RWPE1 (cell line): Measurements from ENCODE around the gene IFIT5.
"Not testable (repeated sequence)": the region's sequence is repeated elsewhere in the genome, so short reads cannot be mapped to it uniquely, and the experiment has no call there.

Experiments used
- CTCF ChIA-PET: fragments of 350-600 bp; sonication (Branson Sonifier 250); formaldehyde crosslinking; extraction: SDS; loops from one replicate; lab custom pipeline; 2021; lab: Yijun Ruan, JAX
- POLR2A ChIA-PET: fragments of 400-600 bp; formaldehyde crosslinking; extraction: SDS; loops from one replicate; lab custom pipeline; 2020; ENCODE audit warnings: antibody characterized with exemption; ENCODE audit not compliant: low non-redundant PET; lab: Yijun Ruan, JAX
- DNase-seq: peaks from one replicate; pipeline ENCODE4 v3.0.0; 2012; ENCODE audit warnings: low spot score
- H3K27ac ChIP-seq: fragments of 450-650 bp; 2 replicates; pipeline ENCODE4 v1.5.1; 2017
- TF ChIP-seq, protein P1 (sequence below): fragments of 450-650 bp; conservative IDR thresholded peaks from 2 replicates; pipeline ENCODE4 v1.5.1; 2017; ENCODE audit warnings: low read depth, mild to moderate bottlenecking

Gene IFIT5

GRCh38 chr10:89428877-89429276 is 14.5 kb downstream of the IFIT5 start:
- no peak overlapping the region for H3K27ac ChIP-seq
- no peak for DNase-seq
- ChIA-PET CTCF (interaction anchor here (0.6 kb wide), 1 partner anchor 72 kb away, joined by 3 read pairs; no protein-coding TSS in a partner anchor), POLR2A (no interaction called here)
- TF ChIP-seq, protein P1, sequence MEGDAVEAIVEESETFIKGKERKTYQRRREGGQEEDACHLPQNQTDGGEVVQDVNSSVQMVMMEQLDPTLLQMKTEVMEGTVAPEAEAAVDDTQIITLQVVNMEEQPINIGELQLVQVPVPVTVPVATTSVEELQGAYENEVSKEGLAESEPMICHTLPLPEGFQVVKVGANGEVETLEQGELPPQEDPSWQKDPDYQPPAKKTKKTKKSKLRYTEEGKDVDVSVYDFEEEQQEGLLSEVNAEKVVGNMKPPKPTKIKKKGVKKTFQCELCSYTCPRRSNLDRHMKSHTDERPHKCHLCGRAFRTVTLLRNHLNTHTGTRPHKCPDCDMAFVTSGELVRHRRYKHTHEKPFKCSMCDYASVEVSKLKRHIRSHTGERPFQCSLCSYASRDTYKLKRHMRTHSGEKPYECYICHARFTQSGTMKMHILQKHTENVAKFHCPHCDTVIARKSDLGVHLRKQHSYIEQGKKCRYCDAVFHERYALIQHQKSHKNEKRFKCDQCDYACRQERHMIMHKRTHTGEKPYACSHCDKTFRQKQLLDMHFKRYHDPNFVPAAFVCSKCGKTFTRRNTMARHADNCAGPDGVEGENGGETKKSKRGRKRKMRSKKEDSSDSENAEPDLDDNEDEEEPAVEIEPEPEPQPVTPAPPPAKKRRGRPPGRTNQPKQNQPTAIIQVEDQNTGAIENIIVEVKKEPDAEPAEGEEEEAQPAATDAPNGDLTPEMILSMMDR, result no peak

- DNase-seq, result peak; percentile 67
- H3K27ac ChIP-seq, result no peak overlapping the region
- POLR2A ChIA-PET, result no interaction called here
- CTCF ChIA-PET, result interaction anchor here (0.8 to 1.1 kb wide), 2 partner anchors 145 to 1929 kb away, joined by 3 read pairs; no protein-coding TSS in a partner anchor
- TF ChIP-seq, protein P1, result no peak
Observed at GRCh38 chr10:89431977-89432376, 17.6 kb downstream of the IFIT5 start.

DNA sequence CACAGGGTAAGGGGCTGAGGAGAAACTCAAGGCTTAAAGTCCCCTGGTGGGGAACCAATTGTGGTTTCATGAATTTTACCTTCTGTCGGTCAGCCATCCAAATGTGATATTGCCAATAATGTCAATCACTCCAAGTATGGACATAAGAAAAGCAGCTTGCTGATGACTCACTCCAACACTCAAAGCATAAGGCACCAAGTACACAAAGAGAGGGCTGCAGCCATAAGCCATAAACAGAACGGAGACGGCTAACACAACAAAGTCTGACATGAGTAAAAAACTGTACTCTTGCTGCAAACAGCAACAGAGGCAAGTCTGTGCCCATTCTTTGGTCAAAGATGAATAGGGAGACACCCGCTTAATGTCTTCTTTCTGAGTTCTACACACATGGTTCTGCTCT is 24.2 kb downstream of the IFIT5 start:
- ChIA-PET POLR2A (no interaction called here), CTCF (interaction anchor here (0.6 kb wide), 1 partner anchor 94 kb away, joined by 4 read pairs; no protein-coding TSS in a partner anchor)
- DNase-seq, result no peak
- TF ChIP-seq, protein P1, result no peak
- no peak overlapping the region for H3K27ac ChIP-seq

DNA sequence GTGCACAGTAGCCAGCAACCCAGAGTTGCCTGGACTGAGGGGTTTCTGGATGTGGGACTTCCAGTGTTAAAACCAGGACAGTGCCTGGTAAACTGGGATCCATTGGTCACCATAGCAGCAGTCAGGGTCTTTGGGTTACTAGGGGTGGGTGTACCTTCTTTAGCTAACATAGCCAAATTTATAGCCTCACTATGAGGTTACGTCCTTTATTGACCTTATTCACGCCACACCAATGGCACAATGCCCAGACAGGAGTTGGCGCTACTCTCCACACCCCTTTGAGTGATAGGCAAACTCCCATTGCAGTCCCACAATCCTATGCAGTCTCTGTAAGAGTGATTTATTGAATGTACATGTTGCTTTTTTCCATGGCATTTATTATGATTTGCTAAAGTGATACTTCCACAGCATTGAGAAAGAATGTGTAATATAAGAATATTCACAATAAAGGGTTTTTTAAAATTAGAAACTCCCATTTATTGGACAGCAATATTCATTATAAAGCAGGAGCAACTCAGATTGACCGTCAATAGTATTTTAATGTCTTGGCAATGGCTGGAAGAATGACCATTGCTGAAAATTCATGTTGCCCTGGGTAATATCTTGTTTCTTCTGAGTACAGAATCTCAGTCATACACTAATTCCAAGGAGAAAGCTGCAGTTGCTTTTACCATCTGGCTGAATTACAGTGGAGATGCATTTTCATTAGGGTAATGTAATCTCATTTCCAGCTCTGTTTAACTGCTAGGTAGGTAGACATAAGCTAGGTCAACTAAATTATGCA is 26.1 kb downstream of the IFIT5 start:
- CTCF ChIA-PET, result interaction anchor here (0.6 to 0.8 kb wide), 4 partner anchors 12 to 320 kb away, joined by 3 to 7 read pairs (median 4); no protein-coding TSS in a partner anchor

DNA sequence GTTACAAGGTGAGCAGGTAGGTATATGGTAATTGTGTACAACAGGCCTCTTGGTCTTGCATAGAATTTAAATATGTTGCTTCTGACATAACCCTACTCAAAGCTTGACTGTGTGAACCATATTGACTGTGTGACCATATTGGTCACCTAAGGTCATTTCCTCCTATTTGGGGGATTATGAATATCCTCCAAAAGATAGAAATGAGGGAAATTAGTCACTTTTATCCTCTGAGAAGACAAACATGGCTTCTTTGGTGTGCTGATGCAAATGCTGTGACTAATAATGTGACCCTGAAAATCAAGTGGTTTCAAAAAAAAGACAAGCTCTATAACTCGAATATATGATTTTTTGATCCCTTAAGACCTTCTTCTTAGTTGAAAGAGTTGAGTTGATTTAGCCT is 27.9 kb downstream of the IFIT5 start:
- H3K27ac ChIP-seq, result no peak overlapping the region
- TF ChIP-seq, protein P1, result no peak
- CTCF ChIA-PET, result interaction anchor here (0.8 kb wide), 1 partner anchor 102 kb away, joined by 3 read pairs; no protein-coding TSS in a partner anchor
- POLR2A ChIA-PET, result no interaction called here
- no peak for DNase-seq

More for the DNA sequence above, 26.1 kb downstream of the IFIT5 start:
- TF ChIP-seq, protein P1, result no peak
- POLR2A ChIA-PET, result interaction anchor here (0.6 kb wide), 1 partner anchor 92 kb away, joined by 3 read pairs; no protein-coding TSS in a partner anchor
- peak; percentile 24 for DNase-seq
- H3K27ac ChIP-seq, result peak overlapping the region; percentile 33

GRCh38 chr10:89444819-89445218 is 30.5 kb downstream of the IFIT5 start:
- DNase-seq, POLR2A ChIA-PET, H3K27ac ChIP-seq, CTCF ChIA-PET: not testable (repeated sequence)

DNA sequence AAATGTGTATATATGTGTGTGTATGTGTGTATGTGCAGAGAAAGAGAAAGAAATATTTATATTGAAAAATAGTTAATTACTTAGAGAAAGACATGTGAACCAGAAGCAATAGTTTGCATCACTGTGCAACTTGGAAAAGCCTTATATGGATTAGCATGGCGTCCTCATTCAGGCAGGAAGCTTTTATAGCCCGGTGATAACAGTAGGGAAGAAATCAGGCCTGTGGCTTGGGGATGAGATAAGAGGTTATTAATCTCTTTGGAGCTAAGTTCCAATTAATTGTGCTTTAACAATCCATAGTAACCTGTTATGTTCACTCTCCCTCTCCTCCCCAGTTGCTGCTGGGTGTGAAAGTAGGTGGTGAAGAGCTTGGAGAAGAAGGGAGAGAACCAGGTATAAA is 36.5 kb downstream of the IFIT5 start:
- DNase-seq, result no peak
- H3K27ac ChIP-seq, result no peak overlapping the region
- CTCF ChIA-PET, result interaction anchor here (0.7 kb wide), 1 partner anchor 114 kb away, joined by 3 read pairs; no protein-coding TSS in a partner anchor
- TF ChIP-seq, protein P1, result no peak
- POLR2A ChIA-PET, result no interaction called here
